ENCODE data around the gene POLR1E. TPM values are rescaled to one million over a fixed set of nuclear protein-coding genes. Genes with fewer than 3 reads are reported as not detected.

Gene POLR1E
- 11.9 and 16.4 TPM in 2 replicates for total RNA-seq

DNA sequence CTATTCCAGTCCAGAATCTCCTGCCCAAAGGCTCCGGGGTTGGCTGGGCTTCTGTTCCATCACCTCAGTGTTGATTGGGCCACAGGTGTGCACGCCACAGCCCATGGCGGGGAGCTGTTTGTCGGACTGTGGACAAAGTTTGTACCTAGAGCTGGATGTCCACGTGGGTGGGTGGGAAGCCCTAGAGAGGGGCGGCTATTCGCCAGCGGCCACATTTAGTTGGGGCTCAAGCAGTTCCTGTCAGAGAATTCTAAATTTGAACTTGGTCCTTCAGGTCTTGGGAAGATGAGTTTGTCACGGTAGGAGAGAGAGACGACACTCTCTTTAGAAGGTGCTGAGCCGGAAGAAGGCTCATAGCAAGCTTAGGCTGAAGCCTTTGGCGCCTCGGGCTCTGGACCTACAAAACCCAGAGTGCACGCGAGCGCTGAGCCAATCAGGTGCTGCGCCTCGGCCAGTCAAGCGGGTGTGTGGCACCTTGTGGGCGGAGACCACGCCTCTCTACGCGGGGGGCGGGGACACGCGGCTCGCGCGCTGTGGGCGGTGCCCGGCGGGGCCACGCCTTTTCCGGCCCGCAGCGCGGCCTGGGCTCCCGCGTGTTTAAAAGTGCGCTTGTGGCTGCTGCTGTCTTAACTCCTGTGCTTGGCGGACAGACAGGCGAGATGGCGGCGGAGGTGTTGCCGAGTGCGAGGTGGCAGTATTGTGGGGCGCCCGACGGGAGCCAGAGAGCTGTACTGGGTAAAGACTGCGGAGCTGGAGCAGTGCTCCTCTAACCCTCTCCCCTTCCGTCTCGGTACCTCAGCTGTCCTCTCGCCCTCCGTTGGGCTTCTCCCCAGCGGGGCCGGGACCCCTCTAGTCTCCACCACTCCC is at the start of gene POLR1E:
POLR1E (plus strand) TSS at position 560 of the 867 bp plus-strand sequence; CDS start at position 660, 100 bp downstream.
- peak; percentile 92 for DNase-seq

DNA sequence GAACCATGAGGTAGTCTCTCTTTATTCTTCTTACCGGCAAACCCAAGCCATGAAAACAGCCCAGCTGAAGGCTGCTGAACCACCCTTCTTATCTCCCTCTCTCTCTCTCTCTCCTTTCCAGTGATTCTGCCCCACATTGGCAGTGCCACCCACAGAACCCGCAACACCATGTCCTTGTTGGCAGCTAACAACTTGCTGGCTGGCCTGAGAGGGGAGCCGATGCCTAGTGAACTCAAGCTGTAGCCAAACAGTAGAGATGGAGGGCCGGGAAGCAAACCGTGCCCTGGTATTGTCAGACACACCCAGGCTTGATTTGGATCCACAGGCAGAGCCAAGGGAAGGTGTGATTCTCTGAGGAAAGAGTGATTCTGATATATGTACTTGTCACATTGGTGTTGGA is 49.2 kb upstream of the POLR1E start:
- DNase-seq: no peak

GRCh38 chr9:37437010-37437409 is 48.7 kb upstream of the POLR1E start:
- DNase-seq: no peak

DNA sequence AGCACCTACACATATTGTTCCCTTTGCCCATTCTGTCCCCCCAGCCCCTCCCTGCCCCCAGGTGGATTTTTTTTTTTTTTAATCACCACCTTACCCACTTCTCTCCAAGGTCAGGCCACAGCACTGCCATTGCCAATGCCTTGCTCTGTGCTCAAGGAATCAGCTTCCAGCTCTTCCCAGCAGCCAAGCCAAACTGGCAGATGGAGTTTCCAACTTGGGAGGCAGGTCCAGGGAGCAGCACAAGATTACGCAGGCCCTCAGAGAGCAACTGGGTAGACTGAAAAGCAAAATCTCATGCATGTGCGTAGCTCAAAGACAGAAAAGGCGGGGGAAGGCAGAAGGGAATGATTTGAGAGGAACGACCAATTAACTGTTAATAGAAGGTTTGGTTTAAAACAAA is 48.1 kb upstream of the POLR1E start:
- DNase-seq: no peak

DNA sequence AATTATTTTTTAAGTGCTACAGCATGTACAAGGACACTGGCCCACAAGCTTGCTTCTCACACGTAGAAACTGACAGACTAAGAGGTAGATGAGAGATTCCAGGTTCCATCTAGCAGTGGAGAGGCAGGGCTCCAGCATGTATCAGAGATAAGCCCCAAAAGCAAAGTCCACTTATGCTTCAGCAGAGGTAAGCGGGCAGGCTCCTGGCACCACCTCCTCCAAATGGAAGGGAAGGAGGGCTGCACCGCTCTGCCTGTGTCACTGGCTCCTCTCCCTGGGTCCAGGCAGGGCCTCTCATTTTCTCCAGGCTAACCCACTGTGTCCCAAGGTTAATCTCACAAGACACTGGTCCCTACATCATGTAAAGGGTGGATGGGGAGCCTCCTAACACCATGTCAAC is 47.4 kb upstream of the POLR1E start:
- DNase-seq: no peak

DNA sequence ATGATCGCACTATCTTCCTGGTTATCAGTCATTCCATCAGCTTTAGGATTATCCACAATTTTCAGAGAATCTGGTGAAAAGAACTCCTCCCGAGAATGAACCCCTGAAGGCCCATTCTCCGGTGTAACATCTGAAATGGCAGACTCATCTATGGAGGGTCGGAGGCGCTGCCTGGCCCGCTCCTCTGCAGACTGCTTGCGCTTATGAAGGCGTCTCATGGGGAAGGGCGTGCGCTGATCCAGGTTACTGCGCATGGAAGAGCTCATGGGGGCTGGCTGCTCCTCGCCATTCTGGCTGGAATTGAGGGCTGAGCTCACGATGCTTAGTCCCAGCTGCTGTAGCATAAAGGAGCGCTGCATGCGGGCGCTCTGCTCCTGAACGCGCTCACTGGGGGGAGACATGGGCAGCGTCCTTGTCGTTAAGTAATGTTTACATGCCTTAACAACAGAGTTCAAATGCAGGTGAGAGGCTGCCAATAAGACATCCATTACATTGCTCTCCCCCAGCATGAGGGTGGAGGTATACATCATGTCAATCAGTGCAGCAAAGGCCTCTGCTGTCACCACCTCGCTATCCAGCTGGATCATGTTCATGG is 43.9 kb upstream of the POLR1E start:
- DNase-seq: no peak

- no peak for DNase-seq
These were observed 43.2 kb upstream of the POLR1E start for GRCh38 chr9:37442556-37442955.

GRCh38 chr9:37443566-37443965 is 42.2 kb upstream of the POLR1E start:
- DNase-seq: no peak

DNA sequence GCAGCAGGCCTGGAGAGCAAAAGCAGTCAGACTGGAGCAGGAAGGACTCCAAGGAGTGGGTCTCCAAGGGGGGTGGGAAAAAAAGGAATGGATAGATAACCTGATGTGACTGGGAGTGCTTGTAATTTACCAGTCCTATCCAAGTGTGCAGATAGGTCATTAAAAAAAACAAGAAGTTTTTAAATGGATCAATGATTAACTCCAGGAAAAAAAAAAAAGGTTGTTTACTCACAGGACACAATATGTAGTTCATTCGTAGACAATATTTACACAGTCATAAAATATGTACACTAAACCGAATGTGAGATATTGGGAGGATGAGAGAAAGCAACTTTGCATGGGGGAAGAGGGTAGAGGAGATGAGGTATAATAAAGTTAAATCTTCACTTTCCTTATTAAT is 40.9 kb upstream of the POLR1E start:
- no peak for DNase-seq

- DNase-seq: no peak
These were observed 39.9 kb upstream of the POLR1E start for GRCh38 chr9:37445832-37446231.

- DNase-seq: no peak
These were observed 39.3 kb upstream of the POLR1E start for GRCh38 chr9:37446401-37446800.

DNA sequence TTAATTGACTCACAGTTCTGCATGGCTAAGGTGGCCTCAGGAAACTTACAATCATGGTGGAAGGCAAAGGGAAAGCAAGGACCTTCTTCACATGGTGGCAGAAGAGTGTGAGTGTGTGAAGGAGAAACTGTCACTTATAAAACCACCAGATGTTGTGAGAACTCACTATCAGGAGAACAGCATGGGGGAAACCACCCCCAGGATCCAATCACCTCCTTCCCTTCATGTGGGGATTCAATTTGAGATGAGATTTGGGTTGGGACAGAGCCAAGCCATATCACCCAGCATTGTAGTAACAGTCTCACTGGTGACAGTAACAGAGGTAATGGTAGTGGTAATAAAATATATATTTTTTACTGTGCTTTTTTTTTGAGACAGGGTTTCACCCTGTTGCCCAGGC is 38.6 kb upstream of the POLR1E start:
- DNase-seq: no peak

DNA sequence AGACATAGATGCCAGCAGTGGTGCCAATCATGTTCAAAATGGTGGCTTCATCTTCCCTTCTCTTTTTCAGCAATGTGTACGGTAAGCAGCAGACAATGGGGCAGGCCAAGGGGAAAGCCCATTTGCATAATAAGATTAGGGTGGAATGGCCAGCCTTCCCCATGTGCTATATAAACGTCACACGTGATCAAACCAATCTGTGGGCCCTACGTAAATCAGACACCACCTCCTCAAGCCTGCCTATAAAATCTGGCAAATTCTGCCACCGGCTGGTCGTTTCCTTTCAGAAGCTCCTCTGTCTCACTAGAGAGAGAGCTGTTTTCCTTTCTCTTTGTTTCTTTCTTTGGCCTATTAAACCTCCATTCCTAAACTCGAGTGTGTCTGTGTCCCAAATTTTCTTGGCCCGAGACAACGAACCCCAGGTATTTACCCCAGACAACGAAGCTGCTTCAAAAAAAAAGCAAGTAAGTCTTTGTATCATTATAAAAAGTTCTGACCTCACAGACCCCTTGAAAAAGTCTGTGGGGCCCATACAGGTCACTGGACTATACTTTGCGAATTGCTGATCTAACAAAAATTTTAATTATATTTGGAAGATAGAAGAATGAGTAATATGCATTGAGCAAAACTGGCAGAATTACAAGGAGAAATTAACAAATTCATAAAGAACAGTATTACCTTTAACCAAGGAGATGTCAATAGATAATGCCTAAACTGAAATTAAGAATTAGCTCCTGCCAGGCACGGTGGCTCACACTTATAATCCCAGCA is 35.7 kb upstream of the POLR1E start:
- no peak for DNase-seq

DNA sequence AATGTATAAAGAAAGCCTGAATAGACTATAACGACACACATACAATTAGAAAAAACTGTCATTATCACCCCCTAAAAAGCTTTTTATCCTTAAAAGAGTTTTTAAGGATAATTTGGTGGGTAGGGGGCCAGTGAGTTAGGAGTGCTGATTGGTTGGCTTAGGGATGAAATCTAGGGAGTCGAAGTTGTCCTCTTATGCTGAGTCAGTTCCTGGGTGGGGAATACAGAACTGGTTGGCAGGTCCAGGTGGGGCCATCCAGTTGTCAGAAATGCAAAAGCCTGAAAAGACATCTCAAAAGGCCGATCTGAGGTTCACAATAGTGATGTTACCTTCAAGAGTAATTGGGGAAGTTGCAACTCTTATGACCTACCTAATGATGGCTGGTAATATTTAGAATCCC is 34.1 kb upstream of the POLR1E start:
- no peak for DNase-seq

- DNase-seq: no peak
These were observed 33.1 kb upstream of the POLR1E start for GRCh38 chr9:37452611-37453010.

GRCh38 chr9:37453827-37454226 is 31.9 kb upstream of the POLR1E start:
- no peak for DNase-seq

- DNase-seq: no peak
These were observed 31.5 kb upstream of the POLR1E start for GRCh38 chr9:37454238-37454637.

DNA sequence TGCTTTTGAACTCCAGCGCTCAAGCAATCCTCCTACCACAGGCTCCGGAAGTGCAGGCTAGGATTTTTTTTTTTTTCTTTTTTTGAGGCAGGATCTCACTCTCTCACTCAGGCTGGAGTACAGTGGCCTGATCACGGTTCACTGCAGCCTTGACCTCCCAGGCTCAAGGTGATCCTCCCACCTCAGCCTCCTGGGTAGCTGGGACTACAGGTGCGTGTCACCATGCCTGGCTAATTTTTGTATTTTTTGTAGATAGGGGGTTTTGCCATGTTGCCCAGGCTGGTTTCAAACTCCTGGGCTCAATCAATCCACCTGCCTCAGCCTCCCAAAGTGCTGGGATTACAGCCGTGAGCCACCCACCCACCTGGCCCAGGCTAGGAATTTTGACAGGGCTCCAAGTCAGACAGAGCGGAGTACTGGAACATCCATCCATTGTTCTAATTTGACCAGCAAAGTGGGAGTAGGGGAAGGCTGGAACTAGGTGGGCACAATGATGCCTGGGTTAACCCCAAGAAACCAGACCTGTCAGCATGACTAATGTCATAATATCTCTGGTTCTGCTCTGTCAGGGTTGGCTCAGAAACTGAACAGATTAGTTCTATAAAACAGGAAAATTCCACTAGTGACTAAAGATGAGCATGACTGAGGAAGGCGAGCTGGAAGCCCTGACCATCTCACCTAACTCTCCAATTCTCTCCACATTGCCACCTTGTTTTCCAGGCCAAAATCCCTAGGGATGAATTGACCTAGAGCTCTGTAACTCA is 29.7 kb upstream of the POLR1E start:
- DNase-seq: no peak

DNA sequence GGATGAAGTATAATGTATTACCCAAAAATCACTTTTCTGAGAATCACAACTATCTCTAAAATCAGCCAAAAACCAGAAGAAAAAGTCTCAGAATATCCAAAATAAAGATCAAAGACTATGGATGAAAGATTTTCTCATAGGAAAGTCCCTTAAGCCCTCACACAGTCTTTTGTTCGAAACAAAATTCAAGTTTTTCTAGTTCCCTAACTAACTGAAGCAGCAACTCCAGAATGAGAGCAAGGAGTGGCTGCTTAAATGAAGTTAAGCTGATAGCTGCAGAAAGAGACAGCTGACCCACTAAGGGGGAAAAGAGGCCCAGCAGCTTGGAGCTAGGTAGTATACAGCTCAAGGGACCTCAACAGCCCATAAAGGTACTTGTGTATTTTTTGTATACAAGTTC is 28.9 kb upstream of the POLR1E start:
- no peak for DNase-seq

DNA sequence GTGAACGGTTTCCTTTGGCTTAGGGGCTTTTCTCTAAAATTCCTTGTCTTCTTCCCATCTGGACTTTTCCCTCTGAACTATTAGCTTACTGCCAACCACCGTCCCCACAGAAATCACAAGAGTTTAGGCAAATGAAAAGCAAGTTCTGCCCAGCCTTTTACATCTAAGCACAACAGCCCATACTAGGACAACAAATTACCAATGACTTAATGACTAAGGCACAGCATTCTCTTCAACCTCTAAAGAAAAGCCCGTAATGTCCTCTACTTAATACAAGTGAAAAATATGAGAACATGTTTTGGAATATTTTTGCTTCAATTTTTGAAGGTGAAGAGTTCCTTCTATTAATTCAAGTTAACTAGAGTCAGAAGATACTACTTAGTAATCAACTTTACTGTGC is 21.7 kb upstream of the POLR1E start:
- peak; percentile 20 for DNase-seq

DNA sequence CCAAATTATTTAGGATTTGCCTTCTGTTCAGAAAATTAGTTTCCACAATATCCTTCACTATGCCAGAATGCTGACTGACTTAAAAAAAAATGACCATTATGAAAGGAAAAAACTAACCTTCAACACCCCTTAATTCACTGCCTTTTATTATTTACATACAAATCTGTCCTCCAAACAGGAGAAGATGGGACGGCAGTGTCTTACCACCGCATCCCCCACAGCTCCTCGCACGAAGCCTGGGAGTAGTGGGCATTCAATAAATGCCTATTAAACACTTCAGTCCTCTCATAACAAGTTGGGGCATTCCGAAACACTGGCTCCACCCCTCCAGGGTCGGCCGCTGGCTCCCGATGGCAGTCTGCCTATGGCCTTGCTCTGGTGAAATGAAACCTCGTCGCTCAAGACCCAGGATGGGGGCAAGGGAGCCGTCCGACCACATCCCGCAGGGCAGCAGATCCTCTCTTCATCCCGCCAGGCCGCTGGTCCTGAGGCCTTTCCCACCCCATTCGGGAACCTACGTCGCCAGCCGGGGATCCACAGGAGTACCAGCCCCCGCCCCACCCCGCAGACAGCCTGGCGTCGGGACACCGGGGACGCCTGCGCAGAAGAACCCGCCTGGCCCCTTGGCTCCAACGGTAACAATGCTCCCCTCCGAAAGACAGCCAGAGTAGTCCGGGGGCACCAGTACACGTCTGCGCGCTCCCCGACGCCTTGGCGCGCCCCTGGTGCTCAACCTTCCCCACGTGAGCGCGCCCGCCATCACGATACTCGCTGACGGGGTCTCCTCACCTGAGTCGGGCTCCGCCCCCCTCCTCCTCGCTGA is 21.1 kb upstream of the POLR1E start:
- DNase-seq: peak; percentile 76

Data from dermis blood vessel endothelial cell (primary cell).